Measurements from ENCODE around the gene GPR107.

The GPR107 gene

GRCh38 chr9:130188860-130189481 is 135.3 kb downstream of the GPR107 start:
- no peak for DNase-seq
